Vagina (tissue), 2 donors: Measurements from ENCODE around the gene ZNF804B.

Source experiments
- POLR2AphosphoS5 ChIP-seq, 2 donors: sonication (generic); formaldehyde crosslinking; IDR thresholded peaks; one replicate each; pipeline ENCODE4 v1.9.0; 2017; ENCODE audit warnings: antibody characterized with exemption in 2 of 2, mild to moderate bottlenecking in 2 of 2, low read depth in 1 of 2; ENCODE audit not compliant: insufficient read depth in 1 of 2
- TF ChIP-seq, protein P1 (sequence below), 3 experiments: fragments of 450-650 bp in 2 of 3; fragments of 200-600 bp in 1 of 3; sonication (generic) in 1 of 3; IDR thresholded peaks; one replicate each; pipeline ENCODE4 v1.5.1; 2017 to 2019; ENCODE audit warnings: antibody characterized with exemption in 3 of 3, mild to moderate bottlenecking in 2 of 3, moderate library complexity in 2 of 3

DNA sequence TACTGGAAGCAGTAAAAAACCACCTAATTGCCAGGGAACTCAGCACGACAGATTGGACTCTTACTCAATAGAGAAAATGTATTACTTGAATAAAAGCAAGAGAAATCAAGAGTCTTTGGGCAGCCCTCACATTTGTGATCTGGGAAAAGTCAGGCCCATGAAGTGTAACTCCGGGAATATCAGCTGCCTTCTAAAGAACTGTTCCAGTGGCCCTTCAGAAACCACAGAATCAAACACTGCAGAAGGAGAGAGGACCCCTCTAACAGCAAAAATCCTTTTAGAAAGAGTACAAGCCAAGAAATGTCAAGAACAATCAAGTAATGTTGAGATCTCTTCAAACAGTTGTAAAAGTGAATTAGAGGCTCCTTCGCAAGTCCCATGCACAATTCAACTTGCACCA is 576.0 kb downstream of the ZNF804B start:
- TF ChIP-seq, protein P1, sequence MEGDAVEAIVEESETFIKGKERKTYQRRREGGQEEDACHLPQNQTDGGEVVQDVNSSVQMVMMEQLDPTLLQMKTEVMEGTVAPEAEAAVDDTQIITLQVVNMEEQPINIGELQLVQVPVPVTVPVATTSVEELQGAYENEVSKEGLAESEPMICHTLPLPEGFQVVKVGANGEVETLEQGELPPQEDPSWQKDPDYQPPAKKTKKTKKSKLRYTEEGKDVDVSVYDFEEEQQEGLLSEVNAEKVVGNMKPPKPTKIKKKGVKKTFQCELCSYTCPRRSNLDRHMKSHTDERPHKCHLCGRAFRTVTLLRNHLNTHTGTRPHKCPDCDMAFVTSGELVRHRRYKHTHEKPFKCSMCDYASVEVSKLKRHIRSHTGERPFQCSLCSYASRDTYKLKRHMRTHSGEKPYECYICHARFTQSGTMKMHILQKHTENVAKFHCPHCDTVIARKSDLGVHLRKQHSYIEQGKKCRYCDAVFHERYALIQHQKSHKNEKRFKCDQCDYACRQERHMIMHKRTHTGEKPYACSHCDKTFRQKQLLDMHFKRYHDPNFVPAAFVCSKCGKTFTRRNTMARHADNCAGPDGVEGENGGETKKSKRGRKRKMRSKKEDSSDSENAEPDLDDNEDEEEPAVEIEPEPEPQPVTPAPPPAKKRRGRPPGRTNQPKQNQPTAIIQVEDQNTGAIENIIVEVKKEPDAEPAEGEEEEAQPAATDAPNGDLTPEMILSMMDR (IDR thresholded peaks at IDR 0.05) = no peak
- no peak for TF ChIP-seq POLR2AphosphoS5 (IDR thresholded peaks at IDR 0.05; ENCODE audit: insufficient read depth in 1 of 2, low read depth in 1 of 2)
